D721Med (cell line): ENCODE results near the gene BTBD17.

Experiments
- DNase-seq: peaks from one replicate; pipeline ENCODE4 v3.0.0; 2011; ENCODE audit warnings: low spot score; ENCODE audit not compliant: insufficient read length
- FAIRE-seq: peaks from 2 replicates; lab custom pipeline; 2011; peaks lifted over from hg19 to GRCh38; lab: Jason Lieb, UNC
- TF ChIP-seq, protein P1 (sequence below): IDR thresholded peaks from 2 replicates; pipeline ENCODE4 v1.5.1; 2012; ENCODE audit warnings: mild to moderate bottlenecking, control low read depth; ENCODE audit not compliant: insufficient read depth; ENCODE audit errors: missing control alignments

Gene BTBD17

DNA sequence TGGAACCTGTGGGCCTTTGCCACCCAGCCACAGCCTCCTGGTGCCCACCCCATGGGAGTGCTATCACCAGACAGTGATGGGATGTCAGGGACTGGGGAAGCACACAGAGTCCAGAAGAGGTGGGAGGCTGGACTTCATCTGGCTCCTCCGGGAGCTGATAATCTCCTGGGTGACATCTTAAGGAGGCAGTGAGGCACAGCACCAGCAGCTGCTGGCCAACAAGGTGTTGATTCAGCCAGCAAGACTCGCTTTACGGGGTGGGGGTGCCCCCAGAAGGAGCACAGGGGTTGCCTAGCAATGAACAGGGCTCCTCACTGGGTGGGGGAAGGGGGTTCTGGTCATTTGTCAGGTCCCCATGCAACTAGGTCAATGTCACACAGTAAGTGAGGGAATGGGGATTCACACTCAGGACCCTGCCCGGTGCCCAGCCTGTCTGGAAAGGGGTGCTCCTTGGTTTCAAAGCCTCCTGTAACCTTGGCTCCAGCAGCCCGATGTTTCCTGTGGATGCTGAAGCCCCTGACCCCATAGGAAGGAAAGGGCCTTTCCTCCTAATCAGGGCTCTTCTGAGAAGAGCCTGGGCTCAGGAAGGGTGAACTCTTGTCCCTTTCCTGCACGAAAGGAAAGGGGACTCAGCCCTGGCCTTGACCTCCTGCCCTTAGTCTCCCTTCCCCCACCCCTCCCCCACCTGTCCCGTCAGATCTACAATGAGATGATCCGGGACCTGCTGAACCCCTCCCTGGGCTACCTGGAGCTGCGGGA is 18.0 kb downstream of the BTBD17 start:
- no peak for FAIRE-seq
- TF ChIP-seq, protein P1, sequence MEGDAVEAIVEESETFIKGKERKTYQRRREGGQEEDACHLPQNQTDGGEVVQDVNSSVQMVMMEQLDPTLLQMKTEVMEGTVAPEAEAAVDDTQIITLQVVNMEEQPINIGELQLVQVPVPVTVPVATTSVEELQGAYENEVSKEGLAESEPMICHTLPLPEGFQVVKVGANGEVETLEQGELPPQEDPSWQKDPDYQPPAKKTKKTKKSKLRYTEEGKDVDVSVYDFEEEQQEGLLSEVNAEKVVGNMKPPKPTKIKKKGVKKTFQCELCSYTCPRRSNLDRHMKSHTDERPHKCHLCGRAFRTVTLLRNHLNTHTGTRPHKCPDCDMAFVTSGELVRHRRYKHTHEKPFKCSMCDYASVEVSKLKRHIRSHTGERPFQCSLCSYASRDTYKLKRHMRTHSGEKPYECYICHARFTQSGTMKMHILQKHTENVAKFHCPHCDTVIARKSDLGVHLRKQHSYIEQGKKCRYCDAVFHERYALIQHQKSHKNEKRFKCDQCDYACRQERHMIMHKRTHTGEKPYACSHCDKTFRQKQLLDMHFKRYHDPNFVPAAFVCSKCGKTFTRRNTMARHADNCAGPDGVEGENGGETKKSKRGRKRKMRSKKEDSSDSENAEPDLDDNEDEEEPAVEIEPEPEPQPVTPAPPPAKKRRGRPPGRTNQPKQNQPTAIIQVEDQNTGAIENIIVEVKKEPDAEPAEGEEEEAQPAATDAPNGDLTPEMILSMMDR, result no peak
- peak; percentile 86 for DNase-seq

DNA sequence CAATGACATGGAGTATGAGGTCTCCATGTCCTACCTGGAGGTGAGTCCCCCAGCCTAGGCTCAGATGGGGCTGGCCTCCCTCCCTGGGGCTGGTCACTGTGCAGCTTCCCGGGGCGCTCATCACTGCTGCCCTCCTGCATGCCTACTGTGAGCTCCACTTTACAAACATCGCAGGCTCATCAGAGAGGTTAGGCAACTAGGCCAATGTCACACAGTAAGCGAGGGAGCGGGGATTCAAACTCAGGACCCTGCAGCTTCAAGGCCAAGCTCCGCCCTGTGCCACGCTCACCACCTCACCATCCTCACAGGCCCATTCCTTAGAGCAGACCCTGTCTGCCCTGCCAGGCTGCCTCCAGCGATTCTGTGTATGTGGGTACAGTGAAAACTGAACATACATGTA is 18.5 kb downstream of the BTBD17 start:
- no peak for DNase-seq
- FAIRE-seq, result no peak
- TF ChIP-seq, protein P1, result no peak

DNA sequence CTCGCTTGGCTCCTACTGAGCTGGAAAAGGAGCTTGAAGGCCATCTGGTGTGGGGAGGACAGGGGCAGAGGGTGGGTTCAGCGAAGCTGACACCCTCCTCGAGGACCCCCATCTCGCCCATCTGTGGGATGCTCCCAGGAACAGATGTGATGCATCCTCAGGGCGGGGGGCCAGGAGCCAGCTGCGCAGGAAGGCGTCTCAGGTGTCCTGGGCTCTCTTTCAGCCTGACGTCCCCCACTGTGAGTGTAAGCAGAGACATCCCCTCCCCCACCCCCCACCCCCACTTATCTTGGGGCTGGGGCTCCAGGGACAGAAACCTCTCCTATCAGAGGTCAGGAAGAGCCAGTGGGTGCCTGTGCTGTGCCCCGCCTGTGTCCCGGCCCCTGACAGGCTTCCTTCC is 19.4 kb downstream of the BTBD17 start:
- TF ChIP-seq, protein P1, result no peak
- FAIRE-seq, result no peak
- DNase-seq, result no peak

DNA sequence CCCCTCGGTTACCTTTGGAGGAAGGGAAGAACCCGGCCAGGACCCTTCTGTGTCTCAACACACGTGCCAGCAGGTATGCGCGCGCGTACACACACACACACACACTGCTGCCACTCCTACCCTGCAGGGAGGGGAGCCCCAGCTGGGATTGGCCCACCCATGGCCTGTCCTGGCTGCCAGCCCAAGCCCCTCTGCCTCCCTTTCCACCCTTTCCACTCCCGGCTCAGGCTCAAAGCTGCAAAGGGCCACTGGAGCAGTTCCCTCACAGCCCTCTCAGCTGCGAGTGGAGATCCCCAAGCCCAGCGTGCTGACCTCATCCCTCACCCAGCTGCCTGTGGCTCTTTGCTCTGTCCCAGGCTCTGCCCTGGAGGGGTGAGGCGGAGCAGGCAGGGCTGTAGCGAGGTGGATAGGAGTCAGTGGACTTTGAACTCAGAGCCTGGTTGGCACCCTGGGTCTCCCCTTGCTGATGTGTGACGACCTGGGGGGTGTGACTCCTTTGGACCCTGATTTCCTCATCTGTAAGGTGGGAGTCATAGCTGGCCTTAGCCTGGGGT is 21.1 kb downstream of the BTBD17 start:
- TF ChIP-seq, protein P1, result no peak
- FAIRE-seq, result no peak
- no peak for DNase-seq

DNA sequence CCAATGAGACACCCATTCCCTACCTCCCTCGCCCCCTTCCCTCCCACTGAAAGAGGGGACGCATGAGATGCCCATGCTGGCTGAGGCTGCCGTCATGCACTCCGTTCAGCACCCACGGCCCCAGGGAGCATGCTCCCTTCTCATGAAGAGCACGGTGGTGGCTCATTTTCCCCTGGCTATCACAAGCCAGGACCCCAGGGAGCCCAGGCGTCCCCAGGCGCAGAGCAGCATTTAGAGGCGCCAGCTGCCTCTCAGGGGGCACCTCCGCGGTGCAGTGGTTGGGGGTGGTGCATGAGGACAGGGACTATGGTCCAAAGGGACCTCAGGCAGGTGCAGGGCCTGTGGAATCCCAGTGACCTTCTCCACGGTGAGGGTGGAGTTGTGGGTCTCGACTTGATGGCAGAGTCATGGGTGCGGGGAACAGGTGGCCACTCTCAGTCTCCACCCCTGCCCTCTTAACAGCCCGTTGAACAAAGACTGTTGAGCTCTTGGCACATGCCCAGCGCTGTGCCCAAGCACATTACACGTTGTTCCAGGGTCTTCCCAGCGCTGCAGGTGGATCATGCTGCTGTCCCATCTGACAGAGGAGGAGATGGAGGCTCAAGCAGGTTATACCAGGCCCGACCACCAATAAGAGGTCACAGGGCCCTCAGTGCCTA is 22.0 kb downstream of the BTBD17 start:
- no peak for DNase-seq
- no peak for FAIRE-seq
- TF ChIP-seq, protein P1, result no peak

DNA sequence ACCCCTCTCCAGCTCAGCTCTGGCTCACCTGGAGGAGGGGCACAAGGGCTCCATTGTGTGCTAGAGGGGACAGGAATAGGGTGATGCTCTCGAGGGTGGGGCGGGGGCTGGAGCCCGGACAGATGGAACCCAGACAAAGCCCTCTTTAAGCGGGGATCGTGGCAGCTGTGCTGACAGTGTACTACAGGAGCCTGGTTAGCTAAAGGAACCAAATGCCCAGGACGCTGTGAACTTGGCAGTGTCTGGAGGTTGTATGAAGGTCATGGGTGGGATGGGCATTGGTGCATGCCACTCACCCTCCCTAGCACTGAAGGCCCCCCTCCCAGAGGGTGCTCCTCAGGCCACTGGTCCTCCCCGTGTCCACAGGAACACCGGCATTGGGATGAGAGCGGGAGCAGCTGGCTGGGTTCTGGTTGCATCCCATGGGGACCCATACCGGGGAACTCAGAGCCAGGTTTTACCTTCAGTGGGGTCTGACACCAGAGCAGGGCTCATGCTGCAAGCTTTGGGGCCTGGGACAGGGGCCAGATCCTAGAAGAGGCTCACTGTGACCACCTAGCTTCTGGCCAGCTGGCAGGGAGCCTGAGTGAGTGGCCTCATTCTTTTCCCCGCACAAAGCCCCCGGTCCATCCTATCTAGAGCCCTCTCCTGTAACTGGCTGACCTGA is 23.7 kb downstream of the BTBD17 start:
- DNase-seq (peak; percentile 80), FAIRE-seq (no peak)
- TF ChIP-seq, protein P1, result no peak

DNA sequence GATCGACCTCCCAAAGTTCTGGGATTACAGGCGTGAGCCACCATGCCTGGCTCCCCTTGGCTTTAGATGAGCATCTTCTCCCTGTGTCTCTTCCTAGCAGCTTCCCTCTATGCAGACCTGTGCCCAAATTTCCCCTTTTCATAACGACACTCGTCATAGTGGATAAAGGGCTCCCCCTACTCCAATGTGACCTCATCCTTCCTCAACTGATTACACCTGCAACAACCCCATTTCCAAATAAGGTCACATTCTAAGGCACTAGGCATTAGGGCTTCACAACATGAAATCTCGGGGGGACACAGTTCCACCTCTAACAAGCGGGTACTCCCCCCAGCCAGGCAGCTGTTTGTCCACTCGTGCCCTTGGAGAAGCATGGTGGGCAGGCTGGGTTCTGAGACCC is 25.4 kb downstream of the BTBD17 start:
- no peak for FAIRE-seq
- TF ChIP-seq, protein P1, result no peak
- no peak for DNase-seq
